CD14-positive monocyte (primary cell): ENCODE results near the gene ZDHHC4. TPM values are rescaled to one million over a fixed set of nuclear protein-coding genes. Genes with fewer than 3 reads are reported as not detected.
A peak's percentile ranks its signal among the peaks of the same experiment; 100 is the strongest.

Source experiments
- DNase-seq, 3 donors: peaks; one replicate each; pipeline ENCODE4 v3.0.0-alpha.2; 2011 to 2022
- H2AFZ ChIP-seq: 2 replicates; pipeline ENCODE4 v1.6.0; 2012; ENCODE audit warnings: mild to moderate bottlenecking, low read depth, low read length, inconsistent platforms; ENCODE audit not compliant: insufficient read depth, poor library complexity, severe bottlenecking
- H3K27ac ChIP-seq, 2 donors: 1 replicate in 1 of 2; 2 replicates in 1 of 2; pipeline ENCODE4 v1.5.1; 2012 to 2013; ENCODE audit warnings: low read length in 2 of 2, control low read depth in 1 of 2, inconsistent platforms in 1 of 2, low read depth in 1 of 2, mild to moderate bottlenecking in 1 of 2
- H3K27me3 ChIP-seq, 2 donors: one replicate each; pipeline versions ENCODE4 v1.6.0 to v1.6.1; 2011 to 2013; ENCODE audit warnings: low read length in 2 of 2; ENCODE audit not compliant: control insufficient read depth in 2 of 2, insufficient read depth in 2 of 2
- H3K36me3 ChIP-seq, 2 donors: replicated peaks in 1 of 2; 1 replicate in 1 of 2; 2 replicates in 1 of 2; pipeline versions ENCODE4 v1.5.1 to v1.6.1; 2012 to 2013; ENCODE audit warnings: low read length in 2 of 2, control low read depth in 1 of 2, inconsistent platforms in 1 of 2, mild to moderate bottlenecking in 1 of 2; ENCODE audit not compliant: insufficient read depth in 2 of 2, control insufficient read depth in 1 of 2
- H3K4me1 ChIP-seq, 2 donors: 1 replicate in 1 of 2; 2 replicates in 1 of 2; pipeline versions ENCODE4 v1.5.1 to v1.6.1; 2012 to 2013; ENCODE audit warnings: low read length in 2 of 2, control low read depth in 1 of 2, inconsistent platforms in 1 of 2, mild to moderate bottlenecking in 1 of 2, moderate library complexity in 1 of 2; ENCODE audit not compliant: insufficient read depth in 2 of 2, control insufficient read depth in 1 of 2
- H3K4me2 ChIP-seq: replicated peaks from 2 replicates; pipeline ENCODE3; 2012; ENCODE audit warnings: low read length, moderate library complexity, mild to moderate bottlenecking; ENCODE audit not compliant: poor library complexity, severe bottlenecking; ENCODE audit errors: extremely low read depth
- H3K4me3 ChIP-seq, 3 experiments: fragments of 200-600 bp in 1 of 3; sonication (generic) in 1 of 3; replicated peaks in 1 of 3; 1 replicate in 2 of 3; 2 replicates in 1 of 3; pipeline ENCODE4 v1.5.1; 2011 to 2013; ENCODE audit warnings: low read length in 3 of 3, mild to moderate bottlenecking in 3 of 3, control low read depth in 2 of 3, low read depth in 2 of 3, inconsistent platforms in 1 of 3, moderate library complexity in 1 of 3
- H3K79me2 ChIP-seq: 2 replicates; pipeline ENCODE4 v1.6.0; 2012; ENCODE audit warnings: mild to moderate bottlenecking, control low read depth, inconsistent platforms, low read length, moderate library complexity; ENCODE audit not compliant: insufficient read depth
- H3K9ac ChIP-seq: 2 replicates; pipeline ENCODE4 v1.6.0; 2017; ENCODE audit warnings: low read length, mild to moderate bottlenecking; ENCODE audit not compliant: insufficient read depth, poor library complexity, severe bottlenecking
- H3K9me3 ChIP-seq, 2 donors: replicated peaks in 1 of 2; 1 replicate in 1 of 2; 2 replicates in 1 of 2; pipeline versions ENCODE4 v1.5.1 to v1.6.1; 2012 to 2013; ENCODE audit warnings: low read length in 2 of 2, control low read depth in 1 of 2; ENCODE audit not compliant: control insufficient read depth in 1 of 2, insufficient read depth in 1 of 2
- H4K20me1 ChIP-seq: 2 replicates; pipeline ENCODE4 v1.6.0; 2012; ENCODE audit warnings: mild to moderate bottlenecking, low read length, control low read depth, moderate library complexity; ENCODE audit not compliant: insufficient read depth
- H3K27ac Mint-ChIP-seq, 7 donors: one replicate each; pipeline ENCODE4 v1.8.0; 2020; ENCODE audit warnings: mild to moderate bottlenecking in 7 of 7, mixed read lengths in 7 of 7, moderate library complexity in 6 of 7, inconsistent platforms in 2 of 7
- H3K27me3 Mint-ChIP-seq, 3 donors: one replicate each; pipeline ENCODE4 v1.8.0; 2021 to 2022; ENCODE audit warnings: low read depth in 3 of 3, mild to moderate bottlenecking in 3 of 3, mixed read lengths in 3 of 3, moderate library complexity in 3 of 3, inconsistent platforms in 1 of 3
- H3K36me3 Mint-ChIP-seq, 2 donors: one replicate each; pipeline ENCODE4 v1.8.0; 2020; ENCODE audit warnings: mixed read lengths in 2 of 2, inconsistent platforms in 1 of 2, mild to moderate bottlenecking in 1 of 2
- H3K4me1 Mint-ChIP-seq: one replicate; pipeline ENCODE4 v1.8.0; 2020; ENCODE audit warnings: mild to moderate bottlenecking, mixed read lengths
- H3K4me3 Mint-ChIP-seq, 2 donors: one replicate each; pipeline ENCODE4 v1.8.0; 2020; ENCODE audit warnings: mild to moderate bottlenecking in 2 of 2, mixed read lengths in 2 of 2, moderate library complexity in 1 of 2
- H3K9me3 Mint-ChIP-seq, 7 donors: one replicate each; pipeline ENCODE4 v1.8.0; 2020 to 2022; ENCODE audit warnings: mixed read lengths in 7 of 7, mild to moderate bottlenecking in 6 of 7, moderate library complexity in 6 of 7, inconsistent platforms in 2 of 7
- WGBS: methylation state at CpG from one replicate; pipeline ENCODE4 v1.1.5; 2013; ENCODE audit warnings: missing lambda C conversion rate; ENCODE audit not compliant: insufficient coverage; 5-methylcytosine and 5-hydroxymethylcytosine counted together
- intact Hi-C, 2 donors: fragments of 100-400 bp; cut with micrococcal nuclease; formaldehyde crosslinking; loops; one replicate each; pipeline versions ENCODE4 v1.15.0 to v1.15.1; 2023
- polyA plus RNA-seq, 3 donors: library from polyadenylated mRNA; depleted of rRNA in 1 of 3; unstranded in 2 of 3; stranded (reverse) in 1 of 3; fragments of 300-500 nt in 2 of 3; fragments of >200 nt in 1 of 3; fragmentation: Illumina TruSeq in 2 of 3; gene quantifications; 1 replicate in 2 of 3; 2 replicates in 1 of 3; pipeline ENCODE4 v1.2.3, GENCODE V29; 2012 to 2021
- TF ChIP-seq, protein P1 (sequence below): fragments of 200-600 bp; IDR thresholded peaks from one replicate; pipeline ENCODE4 v1.8.0; 2022; ENCODE audit warnings: antibody characterized with exemption, mild to moderate bottlenecking

ZDHHC4 gene
- polyA plus RNA-seq, 3 donors = 30.3 to 55.6 (median 52.9) TPM

GRCh38 chr7:6571160-6571779 lies 6.0 kb upstream of the ZDHHC4 start:
- Histone ChIP-seq H2AFZ (no peak overlapping the region), H3K4me1 (no peaks in the 10 kb centered on the region), H3K36me3 (no peaks in the 10 kb centered on the region), H3K4me3 (no peak overlapping the region), H3K27me3 (no peaks in the 10 kb centered on the region), H3K9me3 (no peaks in the 10 kb centered on the region), H3K4me2 (no peak overlapping the region), H4K20me1 (no peaks in the 10 kb centered on the region), H3K9ac (no peak overlapping the region), H3K79me2 (no peaks in the 10 kb centered on the region), H3K27ac (no peak overlapping the region)
- DNase-seq = no peak
- no peaks in the 10 kb centered on the region for H3K36me3 Mint-ChIP-seq
- TF ChIP-seq, protein P1, sequence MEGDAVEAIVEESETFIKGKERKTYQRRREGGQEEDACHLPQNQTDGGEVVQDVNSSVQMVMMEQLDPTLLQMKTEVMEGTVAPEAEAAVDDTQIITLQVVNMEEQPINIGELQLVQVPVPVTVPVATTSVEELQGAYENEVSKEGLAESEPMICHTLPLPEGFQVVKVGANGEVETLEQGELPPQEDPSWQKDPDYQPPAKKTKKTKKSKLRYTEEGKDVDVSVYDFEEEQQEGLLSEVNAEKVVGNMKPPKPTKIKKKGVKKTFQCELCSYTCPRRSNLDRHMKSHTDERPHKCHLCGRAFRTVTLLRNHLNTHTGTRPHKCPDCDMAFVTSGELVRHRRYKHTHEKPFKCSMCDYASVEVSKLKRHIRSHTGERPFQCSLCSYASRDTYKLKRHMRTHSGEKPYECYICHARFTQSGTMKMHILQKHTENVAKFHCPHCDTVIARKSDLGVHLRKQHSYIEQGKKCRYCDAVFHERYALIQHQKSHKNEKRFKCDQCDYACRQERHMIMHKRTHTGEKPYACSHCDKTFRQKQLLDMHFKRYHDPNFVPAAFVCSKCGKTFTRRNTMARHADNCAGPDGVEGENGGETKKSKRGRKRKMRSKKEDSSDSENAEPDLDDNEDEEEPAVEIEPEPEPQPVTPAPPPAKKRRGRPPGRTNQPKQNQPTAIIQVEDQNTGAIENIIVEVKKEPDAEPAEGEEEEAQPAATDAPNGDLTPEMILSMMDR = no peak
- no peak overlapping the region for H3K4me3 Mint-ChIP-seq
- H3K4me1 Mint-ChIP-seq = peaks cover under 1% of the 10 kb centered on the region
- no peaks in the 10 kb centered on the region for H3K9me3 Mint-ChIP-seq
- 86% methylated on average over 2 of the region's 7 CpGs for WGBS
- no peak overlapping the region for H3K27ac Mint-ChIP-seq
- peaks cover 2 to 13% (median 9%) of the 10 kb centered on the region in 3 donors for H3K27me3 Mint-ChIP-seq
- intact Hi-C loops = no loop called here

DNA sequence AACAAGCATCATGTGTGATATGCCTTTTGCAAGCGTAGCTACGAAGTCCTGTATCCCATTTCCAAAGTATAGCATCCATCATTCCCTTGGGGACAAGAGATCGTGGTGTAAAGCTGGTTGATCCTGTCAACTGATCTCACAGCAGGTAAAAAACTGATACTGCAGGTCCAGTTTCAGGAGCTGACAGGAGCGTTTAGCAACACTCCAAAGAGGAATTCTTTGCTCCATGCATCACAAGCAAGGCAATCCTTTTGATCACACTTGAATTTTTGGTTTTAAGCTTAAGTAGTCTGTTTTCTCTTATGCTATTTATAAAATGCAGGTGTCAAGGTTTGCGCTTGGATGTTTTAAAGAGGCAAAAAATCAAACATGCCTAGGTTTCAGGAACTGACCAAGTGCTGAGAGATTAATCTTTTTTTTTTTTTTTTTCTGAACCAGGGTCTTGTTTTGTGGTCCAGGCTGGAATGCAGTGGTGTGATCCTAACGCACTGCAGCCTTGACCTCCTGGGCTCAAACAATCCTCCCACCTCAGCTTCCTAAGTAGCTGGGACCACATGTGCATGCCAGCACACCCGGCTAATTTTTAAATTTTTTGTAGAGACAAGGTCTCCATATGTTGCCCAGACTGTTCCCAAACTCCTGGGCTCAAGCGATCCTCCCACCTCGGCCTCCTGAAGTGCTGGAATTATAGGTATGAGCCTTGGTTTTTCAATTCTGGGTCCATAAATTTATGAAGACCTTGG lies 1.8 kb upstream of the ZDHHC4 start:
- no peak overlapping the region for H3K4me3 ChIP-seq
- peaks cover 4 to 15% (median 4%) of the 10 kb centered on the region in 3 donors for H3K27me3 Mint-ChIP-seq
- no peak for DNase-seq
- peaks cover 12 to 14% of the 10 kb centered on the region in 2 donors for H3K4me1 ChIP-seq
- H4K20me1 ChIP-seq = no peaks in the 10 kb centered on the region
- peaks cover 2% of the 10 kb centered on the region for H3K79me2 ChIP-seq
- no peak overlapping the region for H2AFZ ChIP-seq
- peaks cover 2 to 15% of the 10 kb centered on the region in 2 donors for H3K36me3 Mint-ChIP-seq
- 93% methylated on average over 6 of the region's 9 CpGs for WGBS
- no peak overlapping the region for H3K27ac ChIP-seq
- TF ChIP-seq, protein P1 = no peak
- H3K27ac Mint-ChIP-seq = peak overlapping the region in 1 of 7 donors; percentile 45
- H3K9me3 ChIP-seq = no peaks in the 10 kb centered on the region
- H3K9ac ChIP-seq = no peak overlapping the region
- H3K4me3 Mint-ChIP-seq = no peak overlapping the region
- H3K4me2 ChIP-seq = no peak overlapping the region
- H3K4me1 Mint-ChIP-seq = peaks cover 18% of the 10 kb centered on the region
- H3K9me3 Mint-ChIP-seq = peaks cover 0 to 4% (median 0%) of the 10 kb centered on the region in 7 donors
- H3K36me3 ChIP-seq = peaks cover under 1 to 3% of the 10 kb centered on the region in 2 donors
- intact Hi-C loops = no loop called here
- no peaks in the 10 kb centered on the region for H3K27me3 ChIP-seq
